Upper lobe of left lung (tissue), 6 donors: Measurements from ENCODE around the gene NUDT12. TPM values are rescaled to one million over a fixed set of nuclear protein-coding genes. Genes with fewer than 3 reads are reported as not detected.

Experiments
- ATAC-seq, 2 donors: fragments of 200-7000 bp; cut with Tn5 transposase; one replicate each; pipeline ENCODE4 v1.9.1; 2022; ENCODE audit warnings: mild to moderate bottlenecking in 2 of 2, moderate library complexity in 2 of 2; ENCODE audit not compliant: low FRiP score in 2 of 2
- DNase-seq, 2 donors: peaks; one replicate each; pipeline ENCODE4 v3.0.0-alpha.2; 2019 to 2020
- H3K27ac ChIP-seq, 4 donors: fragments of 200-600 bp; sonication (generic); one replicate each; pipeline ENCODE4 v1.5.1; 2016 to 2019
- H3K27me3 ChIP-seq, 4 donors: fragments of 200-600 bp; sonication (generic); one replicate each; pipeline ENCODE4 v1.5.1; 2017 to 2019
- H3K36me3 ChIP-seq, 4 donors: fragments of 200-600 bp; sonication (generic); one replicate each; pipeline ENCODE4 v1.5.1; 2016 to 2019
- H3K4me1 ChIP-seq, 4 donors: fragments of 200-600 bp; sonication (generic); one replicate each; pipeline ENCODE4 v1.5.1; 2018 to 2019
- H3K4me3 ChIP-seq, 4 donors: fragments of 200-600 bp; sonication (generic); one replicate each; pipeline ENCODE4 v1.5.1; 2017 to 2019; ENCODE audit warnings: mild to moderate bottlenecking in 2 of 4, moderate library complexity in 1 of 4
- H3K9me3 ChIP-seq, 4 donors: fragments of 200-600 bp; sonication (generic); one replicate each; pipeline ENCODE4 v1.5.1; 2018 to 2019
- CTCF ChIP-seq, 6 experiments: fragments of 450-650 bp in 4 of 6; fragments of 200-600 bp in 2 of 6; sonication (generic) in 2 of 6; IDR thresholded peaks; one replicate each; pipeline ENCODE4 v1.5.1; 2016 to 2019; ENCODE audit warnings: antibody characterized with exemption in 6 of 6
- EP300 ChIP-seq, 4 donors: sonication (generic); formaldehyde crosslinking; IDR thresholded peaks; one replicate each; pipeline ENCODE4 v1.5.1; 2017; ENCODE audit warnings: antibody characterized with exemption in 4 of 4, control low read depth in 2 of 4
- POLR2A ChIP-seq, 4 donors: fragments of 450-650 bp; IDR thresholded peaks; one replicate each; pipeline ENCODE4 v1.5.1; 2016 to 2017; ENCODE audit warnings: antibody characterized with exemption in 4 of 4, mild to moderate bottlenecking in 2 of 4
- POLR2AphosphoS5 ChIP-seq, 2 donors: sonication (generic); formaldehyde crosslinking; IDR thresholded peaks; one replicate each; pipeline ENCODE4 v1.5.1; 2017; ENCODE audit warnings: antibody characterized with exemption in 2 of 2
- WGBS, 2 donors: methylation state at CpG; one replicate each; pipeline ENCODE4 v1.1.5; 2017 to 2018; 5-methylcytosine and 5-hydroxymethylcytosine counted together
- total RNA-seq, 6 donors: library from RNA; depleted of rRNA in 4 of 6; stranded (reverse); fragments of >200 nt in 4 of 6; gene quantifications; one replicate each; pipeline versions ENCODE4 v1.1.0 to v1.2.1, GENCODE V29; 2016 to 2021
- donor health status: DM: no; HTN: no; CAD: no; lungs with moderate emphysema.
- donor health status: DM: no; HTN: yes; CAD: no; lungs with severe emphysema.

NUDT12 gene
- total RNA-seq, 6 donors from 2014 or later: 3.2 to 25.1 (median 12.4) TPM

- H3K27ac ChIP-seq: no peak overlapping the region
- no peaks in the 10 kb centered on the region for H3K27me3 ChIP-seq
- no peak for TF ChIP-seq POLR2AphosphoS5 (IDR thresholded peaks at IDR 0.05)
- TF ChIP-seq EP300 (IDR thresholded peaks at IDR 0.05): no peak
- no peak for TF ChIP-seq CTCF (IDR thresholded peaks at IDR 0.05)
- no peak for TF ChIP-seq POLR2A (IDR thresholded peaks at IDR 0.05)
- ATAC-seq (no peak), DNase-seq (no peak)
- no peaks in the 10 kb centered on the region for H3K4me1 ChIP-seq
- no peak overlapping the region for H3K4me3 ChIP-seq
- 30 to 37% methylated on average over 1 of the region's 1 CpG for WGBS, 2 donors
- H3K9me3 ChIP-seq: no peaks in the 10 kb centered on the region
- no peaks in the 10 kb centered on the region for H3K36me3 ChIP-seq
These were observed 37.5 kb upstream of the NUDT12 start for GRCh38 chr5:103600086-103600485.

DNA sequence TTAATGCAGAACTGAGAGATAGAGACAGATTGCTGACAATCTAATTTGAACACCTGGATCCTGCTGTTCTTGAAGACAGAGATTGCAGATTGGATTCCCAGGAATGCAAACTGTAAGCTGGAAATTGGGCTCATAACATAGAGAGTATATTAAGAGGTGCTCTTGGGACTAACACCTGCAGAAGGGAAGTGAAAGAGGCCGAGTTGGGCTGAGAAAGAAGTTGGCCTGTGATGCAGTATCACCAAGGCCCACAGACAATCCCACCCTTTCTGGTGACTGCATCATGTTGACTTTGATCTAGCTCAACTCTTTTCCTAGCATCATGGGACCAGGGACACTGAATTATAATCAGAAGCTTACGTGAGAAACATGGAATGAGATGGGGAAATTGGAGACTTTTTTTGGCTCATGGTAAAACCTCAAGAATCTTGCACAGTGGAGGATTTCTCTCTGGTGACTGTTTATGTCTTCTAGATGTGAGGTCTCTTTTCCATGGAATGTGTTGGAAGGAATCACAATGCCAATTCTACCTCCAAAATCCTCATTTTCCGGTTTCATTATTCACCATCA, 36.5 kb upstream of the NUDT12 start:
- no peak overlapping the region for H3K4me3 ChIP-seq

DNA sequence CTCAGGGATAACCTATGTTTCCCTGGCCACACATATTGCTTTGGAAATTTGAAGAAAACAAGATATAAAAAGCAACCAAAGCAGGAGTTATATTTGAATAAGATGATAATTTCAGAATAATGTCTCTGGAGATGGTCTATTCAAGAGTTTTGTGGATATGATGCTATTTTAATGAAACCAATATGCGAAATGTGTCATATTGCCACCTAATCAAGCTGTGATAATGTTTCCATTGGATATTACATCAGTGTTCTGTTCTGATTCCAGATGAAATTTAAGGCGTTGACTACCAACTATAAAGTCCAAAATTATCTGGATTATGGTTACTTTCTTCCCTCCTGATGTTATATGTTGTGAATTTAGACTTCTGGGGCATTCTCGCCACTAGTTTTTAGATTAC, 27.6 kb upstream of the NUDT12 start:
- no peak for ATAC-seq
- H3K27me3 ChIP-seq: no peaks in the 10 kb centered on the region
- WGBS, 2 donors: 67 to 91% methylated on average over 3 of the region's 3 CpGs
- no peak for DNase-seq
- no peak for TF ChIP-seq POLR2A (IDR thresholded peaks at IDR 0.05)
- TF ChIP-seq POLR2AphosphoS5 (IDR thresholded peaks at IDR 0.05): no peak
- TF ChIP-seq CTCF (IDR thresholded peaks at IDR 0.05): no peak
- no peak for TF ChIP-seq EP300 (IDR thresholded peaks at IDR 0.05)
- H3K4me3 ChIP-seq: no peak overlapping the region
- H3K27ac ChIP-seq: no peak overlapping the region
- no peaks in the 10 kb centered on the region for H3K36me3 ChIP-seq
- H3K4me1 ChIP-seq: no peaks in the 10 kb centered on the region
- H3K9me3 ChIP-seq: no peaks in the 10 kb centered on the region

More for the DNA sequence above, 36.5 kb upstream of the NUDT12 start:
- Histone ChIP-seq H3K27me3 (no peaks in the 10 kb centered on the region), H3K36me3 (no peaks in the 10 kb centered on the region), H3K27ac (no peak overlapping the region), H3K9me3 (no peaks in the 10 kb centered on the region), H3K4me1 (no peaks in the 10 kb centered on the region)
- TF ChIP-seq POLR2AphosphoS5 (IDR thresholded peaks at IDR 0.05) (no peak), EP300 (IDR thresholded peaks at IDR 0.05) (no peak), POLR2A (IDR thresholded peaks at IDR 0.05) (no peak), CTCF (IDR thresholded peaks at IDR 0.05) (no peak)
- WGBS, 2 donors: 80 to 87% methylated on average over 3 of the region's 3 CpGs
- DNase-seq: no peak
- no peak for ATAC-seq

DNA sequence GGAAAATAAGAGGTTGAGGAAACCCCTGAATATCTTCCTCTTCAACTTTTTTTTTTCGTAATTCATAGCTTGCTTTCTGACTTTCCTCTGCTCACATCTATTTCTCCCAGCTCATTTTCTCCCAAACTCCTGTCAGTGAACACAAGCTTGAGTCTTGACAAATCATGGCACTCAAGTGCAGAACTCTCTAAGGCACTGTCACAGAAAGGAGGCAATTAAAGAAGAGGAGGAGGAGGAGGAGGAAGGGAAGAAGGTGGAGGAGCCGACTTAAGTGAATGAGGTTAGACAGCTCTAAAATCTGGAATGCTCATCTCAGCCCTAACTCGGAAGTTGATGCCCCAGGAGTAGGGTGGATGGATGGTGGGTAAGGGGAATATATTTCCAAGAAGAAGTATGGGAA, 27.2 kb upstream of the NUDT12 start:
- 85 to 90% methylated on average over 3 of the region's 3 CpGs for WGBS, 2 donors
- ATAC-seq: no peak
- Histone ChIP-seq H3K36me3 (no peaks in the 10 kb centered on the region), H3K4me3 (no peak overlapping the region), H3K27me3 (no peaks in the 10 kb centered on the region), H3K9me3 (no peaks in the 10 kb centered on the region), H3K27ac (no peak overlapping the region), H3K4me1 (no peaks in the 10 kb centered on the region)
- no peak for DNase-seq
- TF ChIP-seq EP300 (IDR thresholded peaks at IDR 0.05) (no peak), POLR2AphosphoS5 (IDR thresholded peaks at IDR 0.05) (no peak), POLR2A (IDR thresholded peaks at IDR 0.05) (no peak), CTCF (IDR thresholded peaks at IDR 0.05) (no peak)

GRCh38 chr5:103589357-103589756, 26.8 kb upstream of the NUDT12 start:
- H3K36me3 ChIP-seq: no peaks in the 10 kb centered on the region
- H3K27me3 ChIP-seq: no peaks in the 10 kb centered on the region
- DNase-seq: no peak
- no peaks in the 10 kb centered on the region for H3K4me1 ChIP-seq
- TF ChIP-seq EP300 (IDR thresholded peaks at IDR 0.05) (no peak), POLR2AphosphoS5 (IDR thresholded peaks at IDR 0.05) (no peak), POLR2A (IDR thresholded peaks at IDR 0.05) (no peak), CTCF (IDR thresholded peaks at IDR 0.05) (no peak)
- no peak overlapping the region for H3K4me3 ChIP-seq
- H3K27ac ChIP-seq: no peak overlapping the region
- 60 to 80% methylated on average over 3 of the region's 3 CpGs for WGBS, 2 donors
- no peaks in the 10 kb centered on the region for H3K9me3 ChIP-seq
- ATAC-seq: no peak
